RWPE1 (cell line): Measurements from ENCODE around the gene PLP1.
"Not testable (repeated sequence)": the region's sequence is repeated elsewhere in the genome, so short reads cannot be mapped to it uniquely, and the experiment has no call there.

Experiments used
- CTCF ChIA-PET: fragments of 350-600 bp; sonication (Branson Sonifier 250); formaldehyde crosslinking; extraction: SDS; loops from one replicate; lab custom pipeline; 2021; lab: Yijun Ruan, JAX
- POLR2A ChIA-PET: fragments of 400-600 bp; formaldehyde crosslinking; extraction: SDS; loops from one replicate; lab custom pipeline; 2020; ENCODE audit warnings: antibody characterized with exemption; ENCODE audit not compliant: low non-redundant PET; lab: Yijun Ruan, JAX
- DNase-seq: peaks from one replicate; pipeline ENCODE4 v3.0.0; 2012; ENCODE audit warnings: low spot score
- H3K27ac ChIP-seq: fragments of 450-650 bp; 2 replicates; pipeline ENCODE4 v1.5.1; 2017
- TF ChIP-seq, protein P1 (sequence below): fragments of 450-650 bp; conservative IDR thresholded peaks from 2 replicates; pipeline ENCODE4 v1.5.1; 2017; ENCODE audit warnings: low read depth, mild to moderate bottlenecking

PLP1 gene

DNA sequence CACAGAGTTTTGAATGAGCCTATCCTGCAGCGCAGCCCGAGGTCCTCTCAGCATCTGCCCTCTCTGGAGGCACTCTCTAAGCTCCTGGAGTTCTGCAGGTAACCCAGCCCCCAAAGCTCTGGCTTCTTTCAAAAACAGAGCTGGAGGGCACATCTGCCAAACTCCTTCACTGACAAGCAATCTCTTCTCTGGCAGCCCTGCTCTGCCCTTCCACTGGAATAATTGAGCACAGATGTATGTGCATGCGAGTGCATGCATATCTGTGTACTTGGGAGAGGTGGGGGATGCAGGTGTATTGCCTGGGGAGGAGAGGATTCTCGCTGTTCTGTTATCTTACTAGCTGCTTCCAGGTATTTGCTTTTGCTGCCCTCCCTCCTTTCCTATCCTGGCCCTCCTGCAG, 22.2 kb upstream of the PLP1 start:
- ChIA-PET POLR2A (no interaction called here), CTCF (no interaction called here)
- TF ChIP-seq, protein P1, sequence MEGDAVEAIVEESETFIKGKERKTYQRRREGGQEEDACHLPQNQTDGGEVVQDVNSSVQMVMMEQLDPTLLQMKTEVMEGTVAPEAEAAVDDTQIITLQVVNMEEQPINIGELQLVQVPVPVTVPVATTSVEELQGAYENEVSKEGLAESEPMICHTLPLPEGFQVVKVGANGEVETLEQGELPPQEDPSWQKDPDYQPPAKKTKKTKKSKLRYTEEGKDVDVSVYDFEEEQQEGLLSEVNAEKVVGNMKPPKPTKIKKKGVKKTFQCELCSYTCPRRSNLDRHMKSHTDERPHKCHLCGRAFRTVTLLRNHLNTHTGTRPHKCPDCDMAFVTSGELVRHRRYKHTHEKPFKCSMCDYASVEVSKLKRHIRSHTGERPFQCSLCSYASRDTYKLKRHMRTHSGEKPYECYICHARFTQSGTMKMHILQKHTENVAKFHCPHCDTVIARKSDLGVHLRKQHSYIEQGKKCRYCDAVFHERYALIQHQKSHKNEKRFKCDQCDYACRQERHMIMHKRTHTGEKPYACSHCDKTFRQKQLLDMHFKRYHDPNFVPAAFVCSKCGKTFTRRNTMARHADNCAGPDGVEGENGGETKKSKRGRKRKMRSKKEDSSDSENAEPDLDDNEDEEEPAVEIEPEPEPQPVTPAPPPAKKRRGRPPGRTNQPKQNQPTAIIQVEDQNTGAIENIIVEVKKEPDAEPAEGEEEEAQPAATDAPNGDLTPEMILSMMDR: no peak

DNA sequence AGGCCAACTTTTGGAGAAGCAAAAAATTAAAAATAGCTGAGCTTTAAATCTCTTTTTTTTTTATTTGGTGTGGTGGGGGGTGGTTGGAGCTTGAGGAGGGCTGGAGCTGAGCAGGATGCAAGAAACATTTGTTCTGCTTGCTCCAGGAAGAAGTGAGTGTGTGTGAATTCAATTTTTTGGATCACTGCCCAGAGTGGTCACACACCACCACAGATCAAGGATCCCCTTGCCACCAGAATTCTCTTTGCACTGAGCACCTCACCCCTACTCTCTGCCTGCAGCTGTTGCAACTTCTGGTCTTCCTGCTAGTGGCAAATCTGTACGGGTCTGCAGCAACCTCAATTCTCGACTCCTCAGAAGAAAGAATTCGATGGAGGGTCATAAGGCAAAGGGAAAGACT, 19.9 kb upstream of the PLP1 start:
- H3K27ac ChIP-seq: no peak overlapping the region
- CTCF ChIA-PET: interaction anchor here (0.6 kb wide), 1 partner anchor 38 kb away, joined by 3 read pairs; no protein-coding TSS in a partner anchor
- POLR2A ChIA-PET: no interaction called here
- no peak for DNase-seq
- TF ChIP-seq, protein P1: no peak

More for the DNA sequence above, 22.2 kb upstream of the PLP1 start:
- H3K27ac ChIP-seq: no peak overlapping the region
- DNase-seq: no peak

DNA sequence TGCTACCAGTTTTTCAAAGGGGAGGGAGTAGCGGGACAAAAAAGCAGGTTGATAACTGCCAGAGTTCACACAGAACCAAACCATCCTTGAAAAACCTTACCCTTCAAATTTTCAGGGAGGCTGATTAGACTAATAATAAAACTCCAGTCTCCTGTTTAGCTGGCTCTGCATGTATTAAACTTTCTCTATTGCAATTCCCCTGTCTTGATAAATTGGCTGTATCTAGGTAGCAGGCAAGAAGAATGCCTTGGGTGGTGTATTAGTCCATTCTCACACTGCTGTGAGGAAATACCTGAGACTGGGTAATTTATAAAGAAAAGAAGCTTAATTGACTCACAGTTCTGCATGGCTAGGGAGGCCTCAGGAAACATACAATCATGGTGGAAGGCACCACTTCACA, 18.1 kb upstream of the PLP1 start:
- CTCF ChIA-PET: no interaction called here
- no peak overlapping the region for H3K27ac ChIP-seq
- POLR2A ChIA-PET: no interaction called here
- DNase-seq: no peak
- TF ChIP-seq, protein P1: no peak

DNA sequence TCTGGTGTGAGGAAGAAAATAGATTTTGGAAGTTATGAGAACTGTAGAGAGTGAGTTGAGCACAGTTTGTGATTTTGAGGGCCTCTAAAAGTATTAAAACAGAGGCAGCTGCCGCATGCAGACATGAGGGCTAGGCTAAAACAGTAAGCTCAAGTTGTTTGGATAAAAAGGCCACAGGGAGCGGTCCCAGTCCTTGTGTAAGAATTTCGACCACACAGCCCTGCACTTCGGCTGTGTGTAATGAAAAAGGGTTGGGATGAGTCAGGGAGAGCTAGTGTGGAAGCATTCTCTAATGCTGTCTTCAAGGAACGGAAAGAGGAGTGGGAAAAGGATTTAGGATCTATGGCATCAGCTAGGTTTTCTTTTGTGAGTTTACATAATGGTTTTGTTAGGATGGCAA, 13.1 kb upstream of the PLP1 start:
- H3K27ac ChIP-seq, CTCF ChIA-PET, DNase-seq, POLR2A ChIA-PET: not testable (repeated sequence)

DNA sequence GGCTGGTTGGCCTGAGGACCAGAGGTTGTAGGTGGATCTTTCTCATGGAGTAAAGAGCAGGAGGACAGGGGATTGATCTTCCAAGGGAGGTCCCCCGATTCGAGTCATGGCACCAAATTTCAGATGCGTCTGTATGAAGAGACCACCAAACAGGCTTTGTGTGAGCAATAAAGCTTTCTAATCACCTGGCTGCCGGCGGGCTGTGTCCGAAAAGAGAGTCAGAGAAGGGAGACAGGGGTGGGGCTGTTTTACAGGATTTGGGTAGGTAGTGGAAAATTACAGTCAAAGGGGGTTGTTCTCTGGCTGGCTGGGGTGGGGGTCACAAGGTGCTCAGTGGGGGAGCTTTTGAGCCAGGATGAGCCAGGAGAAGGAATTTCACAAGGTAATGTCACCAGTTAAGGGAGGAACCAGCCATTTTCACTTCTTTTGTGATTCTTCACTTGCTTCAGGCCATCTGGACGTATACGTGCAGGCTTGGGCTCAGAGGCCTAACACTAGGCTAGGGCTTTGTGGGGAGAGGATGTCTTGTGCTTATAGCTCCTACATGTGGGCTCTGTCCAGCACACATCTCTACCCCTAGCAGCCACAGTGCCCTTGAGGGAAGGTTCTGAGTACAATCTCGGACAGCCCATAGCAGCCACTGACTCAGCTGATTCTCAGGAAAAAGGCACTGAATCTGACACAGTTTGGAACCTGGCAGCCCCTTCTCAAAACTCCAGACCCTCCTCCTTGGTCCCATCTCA, 9.7 kb upstream of the PLP1 start:
- CTCF ChIA-PET, H3K27ac ChIP-seq, POLR2A ChIA-PET, DNase-seq: not testable (repeated sequence)

DNA sequence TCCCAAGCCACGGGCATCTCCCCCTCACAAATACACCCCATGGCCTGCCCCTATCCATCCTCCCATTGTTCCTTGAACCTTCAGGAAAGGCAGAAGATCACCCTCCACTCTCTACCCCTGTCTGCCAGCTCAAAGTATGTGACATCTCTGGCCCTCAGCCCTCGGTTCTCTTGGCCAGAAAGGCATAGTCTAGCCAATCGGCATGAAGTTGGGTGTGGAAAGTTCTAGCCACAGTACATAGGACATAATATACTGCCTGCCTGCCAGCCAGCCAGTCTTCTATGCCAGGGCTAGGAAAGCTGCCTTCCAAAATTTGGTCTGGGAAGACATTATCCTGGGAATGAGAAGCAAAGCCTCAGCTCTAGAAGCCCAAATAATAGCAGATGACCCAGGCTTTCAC, 3.2 kb upstream of the PLP1 start:
- H3K27ac ChIP-seq: no peak overlapping the region
- TF ChIP-seq, protein P1: no peak
- DNase-seq: no peak
- ChIA-PET CTCF (interaction anchor here (0.8 kb wide), 1 partner anchor 42 kb away, joined by 3 read pairs; no protein-coding TSS in a partner anchor), POLR2A (no interaction called here)

DNA sequence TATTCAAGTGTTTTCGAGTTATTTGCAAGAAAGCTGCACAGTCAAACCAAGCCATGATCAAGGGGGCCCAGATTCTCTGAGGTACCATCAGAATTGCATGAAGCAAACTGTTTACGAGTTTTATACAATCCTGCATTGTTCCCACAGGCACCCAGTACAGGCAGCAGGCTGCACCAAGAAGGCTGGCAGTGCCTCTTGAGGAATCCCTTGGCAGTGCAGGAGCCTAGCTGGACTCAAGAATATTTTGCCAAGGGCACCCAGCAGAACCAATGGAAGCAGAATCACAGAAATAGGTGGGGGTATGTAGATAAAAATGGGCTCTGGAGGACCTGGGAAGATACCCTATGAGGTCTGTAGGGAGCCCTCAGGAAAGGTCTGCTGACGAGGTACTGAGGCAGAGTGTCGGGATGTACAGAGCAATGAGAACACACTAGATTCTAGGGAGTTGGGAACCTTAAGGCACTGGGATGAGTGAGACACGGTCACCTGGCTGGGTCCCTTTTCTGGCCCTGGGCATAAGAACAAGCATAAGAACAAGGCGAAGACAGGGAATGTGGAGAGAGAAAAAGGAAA, 2.5 kb upstream of the PLP1 start:
- POLR2A ChIA-PET: no interaction called here
- CTCF ChIA-PET: interaction anchor here (0.6 kb wide), 4 partner anchors 63 to 1998 kb away, joined by 3 to 4 read pairs (median 4); no protein-coding TSS in a partner anchor
- no peak overlapping the region for H3K27ac ChIP-seq
- TF ChIP-seq, protein P1: peak; percentile 53
- peak; percentile 11 for DNase-seq
